Left ventricle myocardium inferior (tissue), 1 donor: Measurements from ENCODE around the gene PATJ. TPM values are rescaled to one million over a fixed set of nuclear protein-coding genes. Genes with fewer than 3 reads are reported as not detected.

Experiments used
- DNase-seq: peaks from one replicate; pipeline ENCODE4 v3.0.0-alpha.2; 2020
- H3K27ac ChIP-seq: fragments of 200-600 bp; replicated peaks from 2 replicates; pipeline ENCODE4 v1.8.0; 2021
- H3K27me3 ChIP-seq: fragments of 200-600 bp; 2 replicates; pipeline ENCODE4 v1.8.0; 2021; ENCODE audit warnings: low read depth
- H3K36me3 ChIP-seq: fragments of 200-600 bp; 2 replicates; pipeline ENCODE4 v1.8.0; 2021
- H3K4me1 ChIP-seq: fragments of 200-600 bp; 2 replicates; pipeline ENCODE4 v1.8.0; 2021
- H3K4me3 ChIP-seq: fragments of 200-600 bp; 2 replicates; pipeline ENCODE4 v1.8.0; 2021; ENCODE audit warnings: mild to moderate bottlenecking, moderate library complexity
- H3K9me3 ChIP-seq: fragments of 200-600 bp; replicated peaks from 2 replicates; pipeline ENCODE4 v1.8.0; 2021
- intact Hi-C: fragments of 100-400 bp; cut with micrococcal nuclease; formaldehyde crosslinking; loops from one replicate; pipeline ENCODE4 v1.11.0; 2022
- total RNA-seq: library from RNA; stranded (reverse); fragmentation: NEBNext Ultra II Directional; extraction: Animal tissue kit (Norgen Biotek cat#: 25700); gene quantifications from one replicate; pipeline ENCODE4 v1.2.1, GENCODE V29; 2021
- TF ChIP-seq, protein P1 (sequence below): fragments of 200-600 bp; IDR thresholded peaks from 2 replicates; pipeline ENCODE4 v1.8.0; 2021; ENCODE audit warnings: antibody characterized with exemption, mild to moderate bottlenecking, borderline replicate concordance
- donor health status: DM: no; HTN: yes; CAD: no; lungs with severe emphysema.

The PATJ gene
- total RNA-seq, 1 donor from 2014 or later: 166 TPM

DNA sequence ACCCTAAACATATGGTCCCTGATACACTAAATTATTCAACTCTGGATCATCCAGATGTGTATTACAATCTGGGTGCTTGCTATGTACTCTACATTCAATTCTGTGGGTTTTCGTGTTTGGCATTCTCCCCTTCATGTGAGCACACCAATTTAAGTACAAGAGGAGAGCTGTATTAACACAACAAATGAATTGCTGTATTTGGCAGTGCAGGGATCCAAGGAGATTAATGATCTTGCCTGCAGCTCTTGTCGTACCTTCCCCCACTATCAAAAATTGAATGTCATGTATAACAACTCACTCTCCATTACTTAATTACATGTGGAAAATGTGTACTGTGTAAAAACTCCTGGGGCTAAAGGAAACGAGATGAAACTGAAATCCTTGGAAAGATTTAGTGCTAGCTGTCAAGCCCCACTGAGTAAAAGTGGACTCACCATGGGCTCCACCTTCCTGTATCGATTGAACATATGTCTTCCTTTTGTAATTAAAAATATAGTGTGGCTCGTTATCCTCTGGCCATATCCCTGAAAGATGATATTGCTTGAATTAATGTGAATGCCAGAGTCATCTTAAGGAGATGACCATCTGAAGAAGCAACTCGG, 280.2 kb downstream of the PATJ start:
- TF ChIP-seq, protein P1, sequence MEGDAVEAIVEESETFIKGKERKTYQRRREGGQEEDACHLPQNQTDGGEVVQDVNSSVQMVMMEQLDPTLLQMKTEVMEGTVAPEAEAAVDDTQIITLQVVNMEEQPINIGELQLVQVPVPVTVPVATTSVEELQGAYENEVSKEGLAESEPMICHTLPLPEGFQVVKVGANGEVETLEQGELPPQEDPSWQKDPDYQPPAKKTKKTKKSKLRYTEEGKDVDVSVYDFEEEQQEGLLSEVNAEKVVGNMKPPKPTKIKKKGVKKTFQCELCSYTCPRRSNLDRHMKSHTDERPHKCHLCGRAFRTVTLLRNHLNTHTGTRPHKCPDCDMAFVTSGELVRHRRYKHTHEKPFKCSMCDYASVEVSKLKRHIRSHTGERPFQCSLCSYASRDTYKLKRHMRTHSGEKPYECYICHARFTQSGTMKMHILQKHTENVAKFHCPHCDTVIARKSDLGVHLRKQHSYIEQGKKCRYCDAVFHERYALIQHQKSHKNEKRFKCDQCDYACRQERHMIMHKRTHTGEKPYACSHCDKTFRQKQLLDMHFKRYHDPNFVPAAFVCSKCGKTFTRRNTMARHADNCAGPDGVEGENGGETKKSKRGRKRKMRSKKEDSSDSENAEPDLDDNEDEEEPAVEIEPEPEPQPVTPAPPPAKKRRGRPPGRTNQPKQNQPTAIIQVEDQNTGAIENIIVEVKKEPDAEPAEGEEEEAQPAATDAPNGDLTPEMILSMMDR: no peak
- no peaks in the 10 kb centered on the region for H3K27me3 ChIP-seq

DNA sequence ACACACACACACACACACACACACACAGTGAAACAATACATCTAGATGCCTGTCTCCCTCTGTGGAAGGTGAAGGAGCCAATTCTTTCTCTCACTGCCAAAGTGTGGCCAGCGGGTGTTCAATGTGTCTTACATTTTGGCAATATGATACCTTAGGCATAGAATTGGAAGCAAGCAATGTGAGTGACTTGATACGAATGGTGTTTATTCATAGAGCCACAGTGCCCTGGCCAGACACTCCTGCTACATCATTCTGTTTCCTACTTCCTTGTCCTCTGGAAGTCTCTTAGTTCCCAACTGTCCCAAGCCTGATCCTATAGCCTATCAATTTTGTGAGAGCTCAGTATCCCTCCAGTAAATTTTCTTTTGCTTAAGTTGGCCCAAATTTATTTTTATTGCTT, 282.4 kb downstream of the PATJ start:
- intact Hi-C loops: no loop called here
- H3K9me3 ChIP-seq: peaks cover 12% of the 10 kb centered on the region
- DNase-seq: no peak
- TF ChIP-seq, protein P1: no peak
- H3K36me3 ChIP-seq: peaks cover 10% of the 10 kb centered on the region
- no peak overlapping the region for H3K4me3 ChIP-seq
- peaks cover 37% of the 10 kb centered on the region for H3K4me1 ChIP-seq
- H3K27me3 ChIP-seq: no peaks in the 10 kb centered on the region
- H3K27ac ChIP-seq: peak overlapping the region; percentile 36

More for the DNA sequence above, 280.2 kb downstream of the PATJ start:
- Histone ChIP-seq H3K4me3 (no peak overlapping the region), H3K27ac (peak overlapping the region; percentile 47), H3K9me3 (no peaks in the 10 kb centered on the region), H3K36me3 (no peaks in the 10 kb centered on the region), H3K4me1 (peaks cover 37% of the 10 kb centered on the region)
- intact Hi-C loops: no loop called here
- DNase-seq: no peak

DNA sequence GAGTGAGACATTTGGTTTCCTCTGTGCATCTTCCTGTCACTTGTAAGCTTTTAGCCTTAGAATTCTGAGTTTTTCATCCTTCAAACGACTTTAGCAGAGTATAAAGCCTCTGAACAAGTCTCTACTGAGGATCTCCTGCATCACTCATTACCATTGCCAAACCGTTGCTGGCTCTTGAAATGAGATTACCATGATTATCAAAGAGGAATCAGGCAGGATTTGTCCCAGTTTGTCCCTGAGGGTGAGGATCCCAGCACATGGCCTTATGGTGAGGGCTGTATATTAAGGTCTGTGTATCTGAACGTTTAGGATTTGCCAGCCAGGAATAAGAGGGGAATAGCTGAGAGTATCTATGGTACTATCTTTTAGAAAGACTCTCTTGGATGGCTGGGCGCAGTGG, 282.9 kb downstream of the PATJ start:
- Histone ChIP-seq H3K4me1 (peaks cover 37% of the 10 kb centered on the region), H3K9me3 (peaks cover 12% of the 10 kb centered on the region), H3K27ac (peak overlapping the region; percentile 36), H3K4me3 (no peak overlapping the region), H3K27me3 (no peaks in the 10 kb centered on the region), H3K36me3 (peaks cover 10% of the 10 kb centered on the region)
- no peak for DNase-seq
- intact Hi-C loops: no loop called here
- TF ChIP-seq, protein P1: no peak

DNA sequence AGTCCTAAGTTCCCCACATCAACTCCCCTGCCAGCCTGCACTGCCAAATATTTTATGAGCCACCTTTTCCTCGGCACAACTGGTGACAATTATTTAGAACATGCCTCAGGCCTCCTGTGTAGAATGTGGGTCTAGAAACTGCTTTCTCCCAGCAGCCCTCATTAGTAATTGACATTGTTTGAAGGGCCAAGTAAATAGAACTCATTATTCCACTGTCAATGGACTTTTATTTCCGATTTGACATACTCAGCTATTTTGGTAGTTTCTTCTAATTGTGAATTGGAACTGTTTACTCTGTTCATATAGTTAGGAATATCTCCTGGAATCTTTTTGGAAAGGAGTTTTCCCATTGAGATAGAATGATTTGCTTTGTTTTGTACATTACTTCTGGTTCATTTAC, 283.6 kb downstream of the PATJ start:
- H3K4me3 ChIP-seq: no peak overlapping the region
- peaks cover 37% of the 10 kb centered on the region for H3K4me1 ChIP-seq
- peak overlapping the region; percentile 3 for H3K27ac ChIP-seq
- H3K27me3 ChIP-seq: no peaks in the 10 kb centered on the region
- peaks cover 10% of the 10 kb centered on the region for H3K36me3 ChIP-seq
- no peak for DNase-seq
- TF ChIP-seq, protein P1: no peak
- peaks cover 12% of the 10 kb centered on the region for H3K9me3 ChIP-seq
- intact Hi-C loops: no loop called here

DNA sequence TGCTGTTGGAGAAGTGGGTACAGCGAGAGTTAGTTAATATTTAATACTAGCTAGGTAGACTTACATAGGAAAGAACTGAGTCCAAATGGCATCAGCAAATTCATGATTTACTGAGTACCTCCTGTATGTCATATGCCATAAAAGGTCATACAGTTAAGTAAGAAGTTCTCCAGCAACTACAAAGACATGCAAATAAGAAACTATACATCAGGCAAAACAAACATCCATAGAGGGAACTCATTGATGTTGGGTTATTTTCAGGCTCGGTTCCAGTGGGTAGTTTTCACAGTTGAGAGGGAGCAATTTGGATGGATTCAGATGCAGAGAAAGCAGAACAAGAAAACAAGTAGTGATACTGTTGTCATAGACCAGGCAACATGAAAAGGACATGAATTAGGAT, 287.4 kb downstream of the PATJ start:
- TF ChIP-seq, protein P1: no peak
- no peak overlapping the region for H3K27ac ChIP-seq
- peaks cover 49% of the 10 kb centered on the region for H3K4me1 ChIP-seq
- H3K27me3 ChIP-seq: no peaks in the 10 kb centered on the region
- H3K9me3 ChIP-seq: peaks cover 12% of the 10 kb centered on the region
- peaks cover 10% of the 10 kb centered on the region for H3K36me3 ChIP-seq
- intact Hi-C loops: no loop called here
- H3K4me3 ChIP-seq: no peak overlapping the region
- no peak for DNase-seq

DNA sequence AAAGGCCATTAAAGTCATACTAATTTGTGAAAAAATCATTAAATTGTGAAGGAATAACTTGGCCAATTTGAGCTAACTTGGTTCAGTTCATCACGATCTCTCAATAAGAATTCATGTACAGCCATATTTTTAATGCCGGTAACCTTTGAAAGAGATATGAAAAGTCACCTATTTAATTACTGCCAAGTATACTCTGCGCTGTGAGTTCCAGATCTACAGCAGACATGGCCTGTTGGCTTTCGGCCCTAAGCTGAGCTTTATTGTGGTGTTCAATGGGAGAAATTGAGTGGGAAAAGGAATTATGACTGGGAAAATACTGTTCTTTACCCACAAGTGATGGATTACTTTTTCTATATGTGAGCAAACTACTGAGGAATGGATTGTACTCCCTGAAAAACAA, 292.5 kb downstream of the PATJ start:
- H3K9me3 ChIP-seq: no peaks in the 10 kb centered on the region
- intact Hi-C loops: no loop called here
- TF ChIP-seq, protein P1: no peak

More for the DNA sequence above, 292.5 kb downstream of the PATJ start:
- peak overlapping the region; percentile 6 for H3K27ac ChIP-seq
- DNase-seq: no peak
- no peaks in the 10 kb centered on the region for H3K36me3 ChIP-seq
- no peak overlapping the region for H3K4me3 ChIP-seq
- H3K4me1 ChIP-seq: peaks cover 49% of the 10 kb centered on the region
- no peaks in the 10 kb centered on the region for H3K27me3 ChIP-seq
